Fibroblast of the aortic adventitia (primary cell): ENCODE measurements around the gene HHIPL2. TPM values are rescaled to one million over a fixed set of nuclear protein-coding genes. Genes with fewer than 3 reads are reported as not detected.

Source experiments
- DNase-seq: peaks from one replicate; pipeline ENCODE4 v3.0.0-alpha.2; 2010; ENCODE audit warnings: low read depth
- H3K4me3 ChIP-seq: 2 replicates; pipeline ENCODE4 v1.5.1; 2011; ENCODE audit warnings: low read depth, mild to moderate bottlenecking, control low read depth, low read length, moderate library complexity
- total RNA-seq: library from RNA; depleted of rRNA; stranded (reverse); fragments of >200 nt; gene quantifications from 2 replicates; pipeline ENCODE4 v1.2.3, GENCODE V29; 2012; ENCODE audit warnings: low replicate concordance
- TF ChIP-seq, protein P1 (sequence below): IDR thresholded peaks from 2 replicates; pipeline ENCODE4 v1.5.1; 2011; ENCODE audit warnings: mild to moderate bottlenecking, low read length, control low read depth, inconsistent platforms; ENCODE audit not compliant: insufficient read depth

Gene HHIPL2
- total RNA-seq, 1 donor, result 0.18 TPM

- DNase-seq, result no peak
- TF ChIP-seq, protein P1, sequence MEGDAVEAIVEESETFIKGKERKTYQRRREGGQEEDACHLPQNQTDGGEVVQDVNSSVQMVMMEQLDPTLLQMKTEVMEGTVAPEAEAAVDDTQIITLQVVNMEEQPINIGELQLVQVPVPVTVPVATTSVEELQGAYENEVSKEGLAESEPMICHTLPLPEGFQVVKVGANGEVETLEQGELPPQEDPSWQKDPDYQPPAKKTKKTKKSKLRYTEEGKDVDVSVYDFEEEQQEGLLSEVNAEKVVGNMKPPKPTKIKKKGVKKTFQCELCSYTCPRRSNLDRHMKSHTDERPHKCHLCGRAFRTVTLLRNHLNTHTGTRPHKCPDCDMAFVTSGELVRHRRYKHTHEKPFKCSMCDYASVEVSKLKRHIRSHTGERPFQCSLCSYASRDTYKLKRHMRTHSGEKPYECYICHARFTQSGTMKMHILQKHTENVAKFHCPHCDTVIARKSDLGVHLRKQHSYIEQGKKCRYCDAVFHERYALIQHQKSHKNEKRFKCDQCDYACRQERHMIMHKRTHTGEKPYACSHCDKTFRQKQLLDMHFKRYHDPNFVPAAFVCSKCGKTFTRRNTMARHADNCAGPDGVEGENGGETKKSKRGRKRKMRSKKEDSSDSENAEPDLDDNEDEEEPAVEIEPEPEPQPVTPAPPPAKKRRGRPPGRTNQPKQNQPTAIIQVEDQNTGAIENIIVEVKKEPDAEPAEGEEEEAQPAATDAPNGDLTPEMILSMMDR, result no peak
Measured at GRCh38 chr1:222543817-222544216, 4.1 kb downstream of the HHIPL2 start.

DNA sequence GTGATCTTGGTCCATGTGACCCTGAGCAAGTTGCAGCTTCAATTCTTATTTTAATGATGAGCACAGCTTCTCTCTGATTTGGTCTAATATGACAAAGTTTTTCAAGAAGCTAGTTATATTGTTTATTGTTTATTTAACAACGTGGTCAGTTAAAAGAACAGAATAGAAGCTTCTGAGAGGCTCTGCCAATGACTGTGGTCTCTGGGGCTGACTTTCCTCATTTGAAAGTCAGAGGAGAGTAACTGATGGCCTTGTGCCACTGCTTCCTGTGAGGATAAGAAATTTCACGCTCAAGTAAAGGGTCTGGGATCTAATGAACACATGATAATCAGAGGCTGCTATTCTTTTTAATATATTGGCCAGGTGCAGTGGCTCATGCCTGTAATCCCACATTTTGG is 7.3 kb downstream of the HHIPL2 start:
- no peak for DNase-seq
- TF ChIP-seq, protein P1, result no peak
- H3K4me3 ChIP-seq, result no peak overlapping the region

More at GRCh38 chr1:222543817-222544216, 4.1 kb downstream of the HHIPL2 start:
- no peak overlapping the region for H3K4me3 ChIP-seq

DNA sequence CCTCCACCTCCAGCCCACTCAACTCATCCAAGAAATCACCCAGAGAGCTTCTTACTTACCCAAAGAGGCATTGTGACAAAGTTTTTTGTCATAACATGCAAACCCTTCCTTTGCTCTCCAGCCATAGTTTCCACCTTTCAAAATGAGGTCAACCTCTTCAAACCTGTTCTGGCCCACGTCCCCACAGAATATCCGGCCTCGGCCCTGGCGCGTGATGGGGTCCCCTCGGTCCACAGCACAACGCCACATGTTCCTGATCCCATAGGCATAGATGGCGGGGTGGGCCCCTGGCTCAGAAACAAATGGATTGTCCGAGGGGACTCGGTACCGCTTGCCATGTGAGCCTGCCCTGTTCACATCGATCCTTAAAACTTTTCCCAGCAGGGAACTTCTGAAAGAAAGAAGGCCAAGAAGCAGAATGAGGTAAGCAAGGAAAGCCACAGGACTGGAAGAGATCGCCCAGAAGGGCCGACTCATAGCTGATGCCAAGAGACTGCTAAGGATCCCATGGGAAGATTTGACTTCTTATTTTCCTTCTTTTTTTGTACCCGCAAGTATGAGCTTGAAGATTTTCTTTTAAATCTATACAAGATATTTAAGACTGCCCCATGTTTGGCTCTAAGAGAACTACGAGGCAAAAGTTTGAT is 7.8 kb downstream of the HHIPL2 start:
- peak; percentile 32 for DNase-seq
- no peak overlapping the region for H3K4me3 ChIP-seq
- TF ChIP-seq, protein P1, result no peak

DNA sequence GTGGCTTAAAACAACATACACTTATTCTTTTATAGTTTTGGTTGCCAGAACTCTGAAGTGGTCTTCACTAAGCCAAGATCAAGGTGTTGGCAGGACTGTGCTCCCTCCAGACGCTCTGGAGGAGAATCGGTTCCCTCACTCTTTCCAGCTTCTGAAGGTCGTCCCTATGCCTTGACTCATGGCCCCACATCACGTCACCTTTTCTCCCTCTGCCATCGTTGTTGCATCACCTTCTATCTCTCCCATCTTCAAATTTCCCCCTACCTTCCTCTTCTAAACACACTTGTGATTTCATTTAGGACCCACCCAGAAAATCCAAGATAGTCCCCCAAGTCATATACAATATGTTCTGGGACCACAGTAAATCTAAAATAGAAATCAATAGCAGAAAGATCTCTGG is 12.4 kb downstream of the HHIPL2 start:
- no peak for DNase-seq
- TF ChIP-seq, protein P1, result no peak

GRCh38 chr1:222530852-222531251 is 17.1 kb downstream of the HHIPL2 start:
- H3K4me3 ChIP-seq, result no peak overlapping the region
- TF ChIP-seq, protein P1, result no peak
- no peak for DNase-seq

More for the DNA sequence above, 12.4 kb downstream of the HHIPL2 start:
- no peak overlapping the region for H3K4me3 ChIP-seq

DNA sequence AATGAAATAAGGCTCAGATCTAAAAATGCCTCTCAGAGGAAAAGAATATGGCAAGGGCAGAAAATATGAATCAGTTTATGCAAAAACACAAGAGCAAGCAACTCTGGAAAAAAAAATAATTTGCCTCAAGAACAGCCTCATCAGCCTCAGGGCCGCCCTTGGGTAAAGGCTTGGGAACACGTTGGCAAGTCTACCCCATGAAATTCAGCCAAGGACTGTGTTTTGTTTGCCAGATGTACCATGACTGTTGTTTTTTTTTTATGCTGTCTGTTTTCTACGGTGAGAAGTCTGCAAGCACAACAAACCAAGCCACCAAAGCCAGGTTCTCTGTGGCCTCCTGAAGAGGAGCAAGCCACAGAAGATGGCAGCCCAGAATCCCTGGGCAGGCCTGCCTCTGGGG is 18.0 kb downstream of the HHIPL2 start:
- no peak for DNase-seq

More for the DNA sequence above, 18.0 kb downstream of the HHIPL2 start:
- TF ChIP-seq, protein P1, result no peak
- H3K4me3 ChIP-seq, result no peak overlapping the region
